GM13977 (cell line): ENCODE results near the gene BEND6.

ENCODE experiments used
- DNase-seq: peaks from one replicate; pipeline ENCODE4 v3.0.0; 2012; ENCODE audit warnings: low spot score
- CTCF ChIP-seq: IDR thresholded peaks from 2 replicates; pipeline ENCODE4 v1.5.1; 2012; ENCODE audit warnings: mild to moderate bottlenecking, control low read depth; ENCODE audit not compliant: insufficient read depth; ENCODE audit errors: extremely low read depth, missing control alignments
- in situ Hi-C: fragments of 300-500 bp; cut with MboI; formaldehyde crosslinking; loops from one replicate; pipeline ENCODE4 v1.12.0; 2022; ENCODE audit warnings: low sequenced_read_pairs, low pct_unique_long_range_greater_than_20kb, mixed read lengths, inconsistent platforms; ENCODE audit not compliant: unreplicated experiment

Gene BEND6

GRCh38 chr6:56930846-56931245 lies 24.1 kb upstream of the BEND6 start:
- no peak for TF ChIP-seq CTCF
- in situ Hi-C loops, result no loop called here
- DNase-seq, result no peak

GRCh38 chr6:56932910-56933477 lies 21.9 kb upstream of the BEND6 start:
- no peak for DNase-seq
- TF ChIP-seq CTCF, result no peak
- in situ Hi-C loops, result no loop called here

GRCh38 chr6:56933650-56934049 lies 21.3 kb upstream of the BEND6 start:
- in situ Hi-C loops, result no loop called here
- no peak for TF ChIP-seq CTCF
- no peak for DNase-seq

GRCh38 chr6:56934876-56935275 lies 20.0 kb upstream of the BEND6 start:
- in situ Hi-C loops, result no loop called here

GRCh38 chr6:56936466-56936865 lies 18.4 kb upstream of the BEND6 start:
- in situ Hi-C loops, result no loop called here
- no peak for TF ChIP-seq CTCF
- DNase-seq, result no peak

More at GRCh38 chr6:56934876-56935275, 20.0 kb upstream of the BEND6 start:
- no peak for DNase-seq
- TF ChIP-seq CTCF, result no peak

GRCh38 chr6:56938649-56939191 lies 16.2 kb upstream of the BEND6 start:
- TF ChIP-seq CTCF, result no peak
- DNase-seq, result no peak
- in situ Hi-C loops, result no loop called here
